GM19239 (cell line): ENCODE data around the gene ETNK1.
"Not testable (repeated sequence)": the region's sequence is repeated elsewhere in the genome, so short reads cannot be mapped to it uniquely, and the experiment has no call there.

Experiments used
- DNase-seq: peaks from one replicate; pipeline ENCODE4 v3.0.0; 2011; ENCODE audit warnings: low spot score; ENCODE audit not compliant: insufficient read length
- FAIRE-seq: peaks from 2 replicates; lab custom pipeline; 2011; peaks lifted over from hg19 to GRCh38; lab: Jason Lieb, UNC

The ETNK1 gene

GRCh38 chr12:22624870-22625761 is at the start of gene ETNK1:
ETNK1 (plus strand) TSS chr12:22625171; CDS start chr12:22625431, 260 bp downstream.
- FAIRE-seq = peak; percentile 85
- DNase-seq = peak; percentile 59

GRCh38 chr12:22576065-22576464 is 48.9 kb upstream of the ETNK1 start:
- DNase-seq (no peak), FAIRE-seq (no peak)

- no peak for DNase-seq
- FAIRE-seq = no peak
Observed at GRCh38 chr12:22576473-22576872, 48.5 kb upstream of the ETNK1 start.

GRCh38 chr12:22577667-22578066 is 47.3 kb upstream of the ETNK1 start:
- DNase-seq (no peak), FAIRE-seq (no peak)

GRCh38 chr12:22578328-22578727 is 46.6 kb upstream of the ETNK1 start:
- FAIRE-seq = no peak
- DNase-seq = no peak

GRCh38 chr12:22588817-22589216 is 36.2 kb upstream of the ETNK1 start:
- no peak for DNase-seq
- no peak for FAIRE-seq

- FAIRE-seq = no peak
Observed at GRCh38 chr12:22593864-22594263, 31.1 kb upstream of the ETNK1 start.

GRCh38 chr12:22597539-22597938 is 27.4 kb upstream of the ETNK1 start:
- not testable (repeated sequence) for DNase-seq, FAIRE-seq

More at GRCh38 chr12:22593864-22594263, 31.1 kb upstream of the ETNK1 start:
- no peak for DNase-seq

GRCh38 chr12:22598141-22598762 is 26.7 kb upstream of the ETNK1 start:
- FAIRE-seq = no peak
- no peak for DNase-seq

- DNase-seq (no peak), FAIRE-seq (no peak)
Observed at GRCh38 chr12:22598763-22599161, 26.2 kb upstream of the ETNK1 start.

GRCh38 chr12:22600181-22600580 is 24.8 kb upstream of the ETNK1 start:
- FAIRE-seq (no peak), DNase-seq (no peak)

GRCh38 chr12:22609501-22609900 is 15.5 kb upstream of the ETNK1 start:
- FAIRE-seq (no peak), DNase-seq (no peak)

- FAIRE-seq (no peak), DNase-seq (no peak)
Observed at GRCh38 chr12:22610131-22610530, 14.8 kb upstream of the ETNK1 start.

- DNase-seq, FAIRE-seq: not testable (repeated sequence)
Observed at GRCh38 chr12:22612822-22613221, 12.1 kb upstream of the ETNK1 start.

- FAIRE-seq (no peak), DNase-seq (no peak)
Observed at GRCh38 chr12:22615963-22616501, 8.9 kb upstream of the ETNK1 start.

GRCh38 chr12:22617630-22618029 is 7.3 kb upstream of the ETNK1 start:
- DNase-seq = no peak
- FAIRE-seq = no peak

GRCh38 chr12:22624548-22624869 is 462 bp upstream of the ETNK1 start:
- no peak for DNase-seq
- FAIRE-seq = peak; percentile 47

GRCh38 chr12:22625762-22626294 is 857 bp downstream of the ETNK1 start:
- FAIRE-seq (peak; percentile 58), DNase-seq (no peak)

GRCh38 chr12:22626406-22626805 is 1.4 kb downstream of the ETNK1 start:
- peak; percentile 88 for FAIRE-seq
- DNase-seq = peak; percentile 6

- DNase-seq (no peak), FAIRE-seq (no peak)
Observed at GRCh38 chr12:22627371-22627770, 2.4 kb downstream of the ETNK1 start.

GRCh38 chr12:22628228-22628627 is 3.3 kb downstream of the ETNK1 start:
- DNase-seq (no peak), FAIRE-seq (no peak)
